SK-N-MC (cell line): ENCODE results near the gene TXNDC15.
"Not testable (repeated sequence)": the region's sequence is repeated elsewhere in the genome, so short reads cannot be mapped to it uniquely, and the experiment has no call there.

Source experiments
- DNase-seq: peaks from one replicate; pipeline ENCODE4 v3.0.0-alpha.2; 2011; ENCODE audit warnings: low read depth, low spot score
- H3K27ac ChIP-seq: fragments of 200-600 bp; sonication (generic); 2 replicates; pipeline ENCODE4 v1.5.1; 2016; ENCODE audit warnings: mixed run types
- H3K36me3 ChIP-seq: fragments of 200-600 bp; sonication (generic); 2 replicates; pipeline ENCODE4 v1.6.1; 2017; ENCODE audit warnings: antibody characterized with exemption, low read length, mixed read lengths; ENCODE audit not compliant: insufficient read depth
- H3K4me3 ChIP-seq: fragments of 200-600 bp; sonication (generic); 2 replicates; pipeline ENCODE4 v1.5.1; 2016
- H3K9ac ChIP-seq: fragments of 200-600 bp; sonication (generic); 2 replicates; pipeline ENCODE4 v1.8.0; 2017; ENCODE audit warnings: mixed run types, mixed read lengths; ENCODE audit not compliant: insufficient read length
- H3K9me3 ChIP-seq: fragments of 200-600 bp; sonication (generic); 2 replicates; pipeline ENCODE4 v1.6.1; 2017; ENCODE audit warnings: low read depth, mild to moderate bottlenecking, antibody characterized with exemption, low read length, moderate library complexity, mixed read lengths
- EZH2 ChIP-seq: fragments of 200-600 bp; sonication (generic); IDR thresholded peaks from one replicate; pipeline ENCODE4 v1.6.1; 2017; ENCODE audit warnings: antibody characterized with exemption
- FOXP2 ChIP-seq: optimal IDR thresholded peaks from 2 replicates; pipeline ENCODE3; 2011; ENCODE audit warnings: mild to moderate bottlenecking, moderate library complexity; ENCODE audit not compliant: insufficient read depth; ENCODE audit errors: extremely low read length, control extremely low read depth
- POLR2AphosphoS5 ChIP-seq: IDR thresholded peaks from 2 replicates; pipeline ENCODE4 v1.6.1; 2012; ENCODE audit warnings: mild to moderate bottlenecking, low read depth, low read length, borderline replicate concordance

TXNDC15 gene

GRCh38 chr5:134905246-134905996 lies 31.2 kb downstream of the TXNDC15 start:
- Histone ChIP-seq H3K9ac (peak overlapping the region; percentile 93), H3K27ac (peak overlapping the region; percentile 85), H3K36me3 (no peaks in the 10 kb centered on the region), H3K4me3 (peak overlapping the region; percentile 79), H3K9me3 (no peaks in the 10 kb centered on the region)
- peak; percentile 63 for DNase-seq
- TF ChIP-seq EZH2, result no peak
- TF ChIP-seq POLR2AphosphoS5, result no peak; the same call in 1 of the 2 replicates
- TF ChIP-seq FOXP2, result no peak

DNA sequence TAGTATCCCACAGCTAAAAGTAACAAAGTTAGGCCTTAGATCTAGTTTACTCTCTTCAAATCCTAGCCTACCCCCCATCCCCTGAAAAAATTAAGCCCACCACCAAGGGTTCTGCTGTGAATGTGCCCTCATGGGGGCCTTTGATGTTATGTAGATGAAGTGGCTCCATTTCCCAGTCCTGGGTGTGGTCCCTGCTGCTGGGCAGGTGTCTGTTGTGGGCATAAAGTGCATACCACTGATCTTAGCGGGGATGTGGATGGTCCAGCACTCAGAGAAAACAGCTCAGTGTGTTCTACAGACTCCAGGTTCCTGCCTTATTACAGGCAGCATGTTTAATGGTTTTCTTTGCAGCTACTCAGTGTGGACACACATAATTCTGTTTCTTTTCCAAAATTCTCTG lies 32.6 kb downstream of the TXNDC15 start:
- H3K9me3 ChIP-seq, result no peaks in the 10 kb centered on the region
- DNase-seq, result no peak
- H3K4me3 ChIP-seq, result no peak overlapping the region
- no peaks in the 10 kb centered on the region for H3K36me3 ChIP-seq
- H3K9ac ChIP-seq, result peak overlapping the region; percentile 12
- no peak overlapping the region for H3K27ac ChIP-seq
- TF ChIP-seq FOXP2, result no peak
- no peak for TF ChIP-seq EZH2
- no peak for TF ChIP-seq POLR2AphosphoS5

DNA sequence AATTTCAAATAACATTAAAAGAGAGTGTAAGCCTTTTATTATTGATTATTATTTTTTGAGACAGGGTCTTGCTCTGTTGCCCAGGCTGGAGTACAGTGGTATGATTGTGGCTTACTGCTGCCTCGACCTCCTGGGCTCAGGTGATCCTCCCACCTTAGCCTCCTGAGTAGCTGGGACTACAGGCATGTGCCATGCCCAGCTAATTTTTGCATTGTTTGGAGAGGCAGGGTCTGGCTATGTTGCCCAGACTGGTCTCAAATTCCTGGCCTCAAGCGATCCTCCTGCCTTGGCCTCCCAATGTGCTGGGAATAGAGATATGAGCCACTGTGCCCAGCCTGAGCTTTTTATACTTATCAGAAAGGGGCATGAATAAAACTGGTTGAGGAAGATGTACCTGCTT lies 36.6 kb downstream of the TXNDC15 start:
- not testable (repeated sequence) for H3K9ac ChIP-seq, DNase-seq, H3K36me3 ChIP-seq, H3K9me3 ChIP-seq, H3K27ac ChIP-seq, H3K4me3 ChIP-seq

DNA sequence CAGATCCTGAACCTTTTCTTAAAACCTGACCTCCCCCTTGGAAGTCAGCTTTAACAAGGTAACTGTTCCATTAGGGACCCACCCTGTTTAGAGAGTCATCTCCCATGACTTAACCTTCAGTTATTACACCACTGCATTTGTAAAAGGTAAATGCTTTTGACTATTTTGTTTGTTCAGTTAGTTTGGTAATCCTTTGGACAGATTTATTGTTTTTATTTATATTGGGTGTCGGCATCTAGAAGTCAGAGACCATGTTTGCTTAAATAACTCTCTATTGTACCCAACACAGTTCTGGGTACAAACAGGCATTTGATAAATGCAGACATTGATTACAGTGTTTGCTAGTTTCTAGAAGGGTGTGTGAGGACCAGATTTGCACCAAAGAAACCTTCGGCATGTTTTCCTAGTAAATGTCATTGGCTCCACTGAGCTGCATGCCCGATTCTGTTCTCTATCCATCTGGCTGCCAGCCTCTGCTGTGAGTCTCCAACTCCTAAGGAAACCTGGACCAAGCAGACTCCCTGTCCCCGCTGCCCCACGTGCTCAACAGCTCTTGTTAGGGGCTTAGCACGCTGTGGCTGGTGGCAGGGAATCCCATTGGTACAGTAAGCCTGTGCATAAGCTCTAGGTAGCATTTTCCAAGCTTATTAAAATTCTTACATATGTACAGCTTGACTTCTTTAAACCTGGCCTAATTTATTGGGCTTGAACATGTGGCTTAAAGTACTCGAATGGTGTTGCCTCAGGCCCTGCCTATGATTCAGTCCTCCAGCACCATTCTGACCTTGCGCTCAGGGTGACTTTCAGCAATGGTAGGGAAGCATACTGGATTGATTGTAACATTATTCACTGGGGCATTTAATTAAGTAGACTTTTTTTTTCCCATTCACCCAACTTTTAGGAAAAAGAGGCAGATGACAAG lies 37.4 kb downstream of the TXNDC15 start:
- H3K36me3 ChIP-seq, result no peaks in the 10 kb centered on the region

DNA sequence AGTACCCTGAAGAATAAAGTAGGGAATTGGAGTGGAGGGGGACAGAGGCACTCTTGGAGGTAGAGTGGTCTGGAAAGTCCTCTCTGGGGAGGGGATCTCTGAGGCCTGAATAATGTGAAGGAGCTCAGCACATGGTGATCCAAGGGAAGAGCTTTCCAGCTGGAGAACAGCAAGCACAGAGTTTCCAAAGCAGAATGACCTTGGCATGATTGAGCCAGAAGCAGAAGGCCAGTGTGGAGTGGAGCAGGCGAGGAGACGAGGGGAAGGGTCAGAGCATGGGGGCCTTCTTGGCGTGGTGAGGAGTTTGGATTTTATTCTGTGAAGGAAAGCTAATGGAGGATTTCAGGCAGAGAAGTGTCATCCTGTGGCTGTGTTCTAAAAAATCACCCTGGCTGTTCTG lies 39.1 kb downstream of the TXNDC15 start:
- no peak overlapping the region for H3K9ac ChIP-seq

More for the DNA sequence above, 37.4 kb downstream of the TXNDC15 start:
- Histone ChIP-seq H3K27ac (no peak overlapping the region), H3K9me3 (no peaks in the 10 kb centered on the region), H3K9ac (no peak overlapping the region), H3K4me3 (no peak overlapping the region)
- TF ChIP-seq EZH2 (no peak), FOXP2 (no peak), POLR2AphosphoS5 (no peak)
- DNase-seq, result no peak

DNA sequence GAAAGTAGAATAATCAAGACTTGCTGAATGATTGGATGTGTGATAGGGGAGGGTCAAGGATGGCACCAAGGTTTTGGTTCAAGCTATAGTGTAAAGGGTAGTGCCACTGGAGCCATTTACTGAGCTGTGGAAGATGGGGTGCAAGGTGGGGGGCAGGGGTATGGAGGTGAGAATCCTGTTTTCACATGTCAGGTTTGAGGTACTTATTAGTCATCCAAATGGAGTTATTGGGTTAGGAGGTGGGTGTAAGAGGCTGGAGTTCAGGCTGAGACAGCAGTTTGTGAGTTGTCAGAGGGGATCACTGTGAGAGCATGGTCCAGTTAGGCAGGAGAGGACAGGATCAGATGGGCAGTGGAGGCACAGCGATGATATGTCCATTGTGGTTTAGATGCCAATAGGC lies 39.6 kb downstream of the TXNDC15 start:
- no peak overlapping the region for H3K9ac ChIP-seq
- H3K4me3 ChIP-seq, result no peak overlapping the region
- H3K9me3 ChIP-seq, result no peaks in the 10 kb centered on the region
- TF ChIP-seq POLR2AphosphoS5 (no peak), EZH2 (no peak)
- no peak for DNase-seq
- H3K36me3 ChIP-seq, result no peaks in the 10 kb centered on the region
- no peak overlapping the region for H3K27ac ChIP-seq

More for the DNA sequence above, 39.1 kb downstream of the TXNDC15 start:
- Histone ChIP-seq H3K27ac (no peak overlapping the region), H3K4me3 (no peak overlapping the region), H3K9me3 (no peaks in the 10 kb centered on the region), H3K36me3 (no peaks in the 10 kb centered on the region)
- no peak for TF ChIP-seq FOXP2
- TF ChIP-seq POLR2AphosphoS5, result no peak
- no peak for TF ChIP-seq EZH2
- DNase-seq, result no peak

DNA sequence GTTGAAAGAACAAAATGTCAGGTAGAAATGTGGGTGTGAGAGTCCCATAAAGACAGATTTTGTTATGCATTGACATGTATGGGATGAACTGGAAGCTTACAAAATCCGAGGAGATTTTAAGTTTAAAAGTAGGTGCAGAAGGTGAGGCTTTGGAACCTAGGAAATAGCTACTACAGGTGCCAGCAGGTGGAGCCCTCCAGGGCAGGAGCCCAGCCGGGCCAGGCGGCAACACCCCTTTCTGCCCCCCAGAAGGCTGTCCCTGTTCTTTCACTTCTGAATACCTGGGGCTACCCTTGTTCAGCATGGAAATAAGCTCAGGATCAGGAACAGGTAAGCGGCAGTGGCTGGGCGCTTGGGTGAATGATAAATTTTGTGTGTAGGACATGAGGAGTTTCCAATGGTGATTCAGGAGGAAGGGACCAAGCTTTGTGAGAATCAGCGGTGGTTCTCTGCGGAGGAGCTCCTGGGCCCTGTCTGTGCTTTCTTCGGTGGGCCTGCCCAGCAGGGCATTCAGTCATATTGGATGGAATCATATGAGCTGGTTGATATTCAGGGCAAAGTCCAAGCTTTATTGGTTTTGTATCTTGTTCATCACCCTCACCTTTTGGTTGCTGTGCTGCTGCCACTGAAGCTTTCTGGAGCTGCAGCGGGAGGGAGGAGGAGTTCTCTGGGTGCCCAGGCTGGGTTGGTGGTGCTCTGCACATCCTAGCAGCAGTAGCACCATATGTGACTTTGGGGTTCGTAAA lies 43.1 kb downstream of the TXNDC15 start:
- Histone ChIP-seq H3K4me3 (no peak overlapping the region), H3K36me3 (peaks cover 4% of the 10 kb centered on the region; the same call in 1 of the 2 replicates), H3K27ac (no peak overlapping the region), H3K9me3 (no peaks in the 10 kb centered on the region), H3K9ac (no peak overlapping the region)
- DNase-seq, result no peak
- no peak for TF ChIP-seq EZH2

GRCh38 chr5:134918861-134919260 lies 44.7 kb downstream of the TXNDC15 start:
- TF ChIP-seq FOXP2, result no peak
- TF ChIP-seq POLR2AphosphoS5, result no peak
- TF ChIP-seq EZH2, result no peak
- peaks cover 4% of the 10 kb centered on the region; the same call in 1 of the 2 replicates for H3K36me3 ChIP-seq
- no peak overlapping the region for H3K4me3 ChIP-seq
- H3K9ac ChIP-seq, result no peak overlapping the region
- H3K9me3 ChIP-seq, result no peaks in the 10 kb centered on the region
- H3K27ac ChIP-seq, result no peak overlapping the region
- no peak for DNase-seq
